GM12891 (cell line): ENCODE data around the gene LYPD6.

Experiments used
- POLR2A ChIP-seq: IDR thresholded peaks from 2 replicates; pipeline ENCODE4 v1.6.1; 2011; ENCODE audit warnings: low read depth, low read length, control low read depth
- POLR2AphosphoS5 ChIP-seq: IDR thresholded peaks from 2 replicates; pipeline ENCODE4 v1.6.1; 2011; ENCODE audit warnings: low read depth, low read length, control low read depth
- TAF1 ChIP-seq: IDR thresholded peaks from 2 replicates; pipeline ENCODE4 v1.6.1; 2011; ENCODE audit warnings: low read depth, low read length, control low read depth

- TF ChIP-seq TAF1, result no peak
- no peak for TF ChIP-seq POLR2A
- TF ChIP-seq POLR2AphosphoS5, result no peak
These were observed 20.0 kb upstream of the LYPD6 start for GRCh38 chr2:149310349-149310748.
